Measurements from ENCODE around the gene GALNS.

DNA sequence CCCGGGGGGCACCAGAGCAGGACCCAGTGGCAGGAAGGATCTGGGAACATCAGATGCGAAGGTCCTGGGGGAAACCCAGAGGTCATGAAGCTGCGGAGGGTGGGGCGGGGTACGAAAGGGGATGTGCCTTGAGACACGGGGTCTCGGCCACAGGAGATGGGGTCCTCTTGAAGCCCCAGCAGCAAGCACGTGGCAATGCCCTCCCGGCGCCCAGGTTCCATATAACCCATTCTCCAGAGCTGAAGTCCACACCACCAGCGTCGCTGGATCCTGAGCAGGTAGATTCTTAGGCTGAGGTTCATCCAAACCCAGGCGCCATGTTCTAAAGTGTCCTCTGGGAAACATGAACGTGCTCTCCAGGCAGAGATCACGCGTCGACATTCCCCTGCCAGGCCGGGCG lies 92.7 kb downstream of the GALNS start:
- no peak for TF ChIP-seq POLR2AphosphoS5 (IDR thresholded peaks at IDR 0.05; ENCODE audit: low read depth, low read length)
- TF ChIP-seq, protein P1, sequence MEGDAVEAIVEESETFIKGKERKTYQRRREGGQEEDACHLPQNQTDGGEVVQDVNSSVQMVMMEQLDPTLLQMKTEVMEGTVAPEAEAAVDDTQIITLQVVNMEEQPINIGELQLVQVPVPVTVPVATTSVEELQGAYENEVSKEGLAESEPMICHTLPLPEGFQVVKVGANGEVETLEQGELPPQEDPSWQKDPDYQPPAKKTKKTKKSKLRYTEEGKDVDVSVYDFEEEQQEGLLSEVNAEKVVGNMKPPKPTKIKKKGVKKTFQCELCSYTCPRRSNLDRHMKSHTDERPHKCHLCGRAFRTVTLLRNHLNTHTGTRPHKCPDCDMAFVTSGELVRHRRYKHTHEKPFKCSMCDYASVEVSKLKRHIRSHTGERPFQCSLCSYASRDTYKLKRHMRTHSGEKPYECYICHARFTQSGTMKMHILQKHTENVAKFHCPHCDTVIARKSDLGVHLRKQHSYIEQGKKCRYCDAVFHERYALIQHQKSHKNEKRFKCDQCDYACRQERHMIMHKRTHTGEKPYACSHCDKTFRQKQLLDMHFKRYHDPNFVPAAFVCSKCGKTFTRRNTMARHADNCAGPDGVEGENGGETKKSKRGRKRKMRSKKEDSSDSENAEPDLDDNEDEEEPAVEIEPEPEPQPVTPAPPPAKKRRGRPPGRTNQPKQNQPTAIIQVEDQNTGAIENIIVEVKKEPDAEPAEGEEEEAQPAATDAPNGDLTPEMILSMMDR (IDR thresholded peaks at IDR 0.05), result no peak

Data from Panc1 (cell line).